HG03457 (cell line): ENCODE data around the gene ARHGAP20.

Experiments
- ATAC-seq: cut with Tn5 transposase; IDR thresholded peaks from one replicate; pipeline ENCODE4 v1.9.1; 2021; ENCODE audit warnings: moderate number of reproducible peaks; ENCODE audit not compliant: unreplicated experiment

ARHGAP20 gene

DNA sequence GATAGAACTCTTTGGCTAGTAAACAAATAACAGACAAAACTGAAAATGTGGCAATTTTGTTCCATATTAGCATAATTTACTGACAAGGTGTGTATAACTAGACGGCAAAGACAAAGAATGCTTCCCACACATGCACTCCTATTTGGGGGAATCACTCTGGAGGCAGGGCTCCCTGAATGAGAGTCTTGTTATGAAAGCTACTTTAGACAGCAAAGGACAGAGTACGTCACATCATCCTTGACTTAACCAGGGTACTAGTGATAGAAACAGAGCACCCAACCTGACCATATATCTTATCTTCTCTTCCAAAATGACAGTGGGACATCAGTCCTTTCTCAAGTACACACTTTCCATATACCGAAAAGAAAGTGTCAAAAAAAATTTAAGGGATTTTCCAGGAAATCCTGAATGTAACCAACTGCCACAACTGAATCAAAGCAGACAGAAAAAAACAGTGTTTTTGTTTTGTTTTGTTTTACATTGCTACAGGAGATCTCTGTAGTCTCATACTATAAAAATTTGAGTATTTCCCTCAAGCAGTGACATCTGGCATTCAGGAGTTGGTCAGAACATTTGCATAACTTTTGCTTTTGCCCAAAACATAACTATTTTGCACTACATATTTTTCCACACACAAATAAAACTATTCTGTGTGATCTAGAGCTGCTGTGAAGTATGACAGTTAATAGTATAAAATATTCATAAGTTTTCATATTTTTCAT is 98.9 kb downstream of the ARHGAP20 start:
- ATAC-seq, result no peak

DNA sequence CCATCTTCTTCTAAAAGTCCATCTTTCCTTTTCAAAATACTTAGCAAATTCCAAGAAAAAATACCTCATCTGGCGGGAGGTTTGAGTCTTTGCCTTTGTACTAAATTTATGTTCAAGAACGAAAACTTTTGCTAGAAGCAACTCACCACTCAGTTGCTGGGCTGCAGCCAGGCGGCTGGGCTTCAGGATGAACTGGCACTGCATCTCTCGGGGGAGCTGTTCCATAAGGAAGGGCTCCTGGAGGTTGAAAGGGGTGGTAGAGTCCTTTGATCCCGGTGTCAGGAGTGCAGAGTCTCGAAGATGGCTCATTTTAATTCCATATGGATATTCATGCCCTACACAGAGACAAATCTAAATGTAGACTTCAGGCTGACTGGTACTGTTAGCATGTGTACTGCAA is 105.8 kb downstream of the ARHGAP20 start:
- ATAC-seq, result no peak

DNA sequence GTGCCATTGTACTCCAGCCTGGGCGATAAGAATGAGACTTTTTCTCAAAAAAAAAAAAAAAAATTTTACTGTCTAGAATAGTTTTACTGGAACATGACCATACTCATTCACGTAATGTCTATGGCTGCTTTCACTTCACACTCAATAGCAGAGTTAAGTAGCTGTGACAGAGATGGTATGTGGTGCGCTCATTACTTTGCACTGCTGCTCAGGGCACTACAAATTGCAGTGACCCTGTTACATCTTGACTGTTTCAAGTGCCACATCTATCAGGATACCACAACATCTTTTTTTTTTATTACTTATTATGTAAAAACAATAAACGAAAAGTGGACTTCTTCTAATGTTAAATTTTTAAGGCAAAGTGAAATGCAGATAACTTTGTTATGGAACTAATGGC is 110.3 kb downstream of the ARHGAP20 start:
- ATAC-seq, result no peak

DNA sequence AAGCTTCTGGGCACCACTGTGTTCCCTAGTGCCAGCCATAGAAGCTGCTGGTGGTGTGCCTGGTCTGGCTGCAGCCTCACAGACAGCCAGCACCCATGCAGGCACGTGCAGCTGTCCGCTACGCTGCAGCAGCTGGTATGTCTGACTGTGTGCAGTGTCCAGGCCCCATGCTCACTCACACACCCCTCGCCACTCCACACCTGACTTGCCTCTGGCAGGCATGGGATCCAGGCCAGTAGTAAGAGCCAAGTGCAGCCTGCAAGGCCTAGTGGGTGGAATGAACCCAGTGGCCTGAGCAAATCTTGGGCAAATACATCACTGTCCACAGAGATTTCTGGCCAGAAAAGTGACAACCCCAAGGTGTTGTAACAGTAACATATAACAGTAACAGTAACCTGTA is 111.9 kb downstream of the ARHGAP20 start:
- ATAC-seq, result no peak

DNA sequence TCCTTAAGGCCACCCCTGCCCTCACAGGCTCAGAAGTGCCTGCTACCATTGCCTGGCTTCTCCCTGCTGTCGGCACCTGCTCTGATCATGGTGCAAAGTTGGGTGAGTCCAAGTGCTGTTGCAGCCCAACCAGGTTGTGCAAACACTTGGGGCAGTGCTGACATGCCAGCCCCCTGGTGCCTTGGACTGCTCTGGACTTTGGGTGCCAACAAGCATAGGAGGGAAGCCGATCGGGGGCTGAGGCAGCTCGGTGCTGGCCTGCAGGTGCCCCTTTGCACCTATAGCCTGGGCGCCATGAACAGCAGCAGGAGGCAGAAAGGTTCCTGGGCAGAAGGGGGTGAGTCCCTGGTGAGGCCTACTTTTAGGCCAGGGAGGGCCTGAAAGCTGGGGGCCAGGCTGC is 113.0 kb downstream of the ARHGAP20 start:
- ATAC-seq, result no peak

DNA sequence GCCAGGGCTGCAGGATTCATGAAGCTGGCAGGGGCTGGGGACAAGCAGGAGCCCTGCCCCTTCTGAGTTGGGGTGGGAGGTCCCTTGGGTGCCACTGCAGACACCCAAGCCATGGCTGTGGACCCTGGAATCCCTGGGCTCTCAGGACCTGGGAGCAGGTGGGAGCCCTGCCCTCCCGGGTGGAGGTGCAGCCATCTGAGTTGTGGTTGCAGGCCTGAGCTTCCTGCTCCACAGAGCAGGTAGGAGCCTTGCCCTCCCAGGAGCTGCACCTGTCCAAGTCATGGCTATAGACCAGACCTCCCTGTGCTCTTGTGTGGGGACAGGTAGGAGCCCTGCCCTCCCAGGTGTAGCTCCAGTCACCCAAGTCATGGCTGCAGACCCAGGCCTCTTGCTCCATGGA is 113.5 kb downstream of the ARHGAP20 start:
- ATAC-seq, result no peak

DNA sequence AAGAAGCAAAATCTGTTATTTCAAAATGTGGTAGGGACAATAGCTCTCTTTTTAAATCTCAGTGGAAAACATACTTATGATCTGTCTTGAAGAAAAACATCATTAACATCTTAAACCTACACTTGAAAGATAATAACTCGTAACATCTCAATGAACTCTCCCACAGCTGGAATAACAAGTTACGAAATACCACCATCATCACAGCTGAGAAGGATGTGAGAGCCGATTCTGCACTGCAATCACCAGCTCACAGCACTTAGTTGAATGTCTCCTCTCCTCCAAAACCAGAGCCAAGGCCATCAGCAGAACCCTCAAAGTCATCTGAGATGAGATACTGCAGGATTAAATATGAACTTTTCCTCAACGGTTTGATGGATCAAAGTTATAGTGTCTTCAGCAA is 124.3 kb downstream of the ARHGAP20 start:
- no peak for ATAC-seq

DNA sequence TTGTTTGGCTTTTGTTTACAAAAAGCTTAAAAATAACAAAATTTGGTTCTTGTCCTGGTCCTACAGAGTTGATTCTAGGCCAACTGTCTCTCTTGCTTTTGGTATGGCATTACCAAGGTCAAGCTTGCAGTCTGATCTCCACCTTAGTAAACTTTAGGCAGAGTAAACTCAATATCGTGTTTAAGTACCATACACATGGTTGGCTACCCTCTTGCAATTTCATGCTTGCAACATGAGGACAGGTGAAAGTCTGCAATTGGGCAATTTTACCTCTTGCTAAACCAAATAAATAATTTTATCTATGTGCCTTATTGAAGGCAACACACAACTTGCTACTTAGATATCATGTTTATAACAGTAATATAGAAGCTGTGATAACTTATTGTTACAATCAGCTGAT is 125.1 kb downstream of the ARHGAP20 start:
- no peak for ATAC-seq

DNA sequence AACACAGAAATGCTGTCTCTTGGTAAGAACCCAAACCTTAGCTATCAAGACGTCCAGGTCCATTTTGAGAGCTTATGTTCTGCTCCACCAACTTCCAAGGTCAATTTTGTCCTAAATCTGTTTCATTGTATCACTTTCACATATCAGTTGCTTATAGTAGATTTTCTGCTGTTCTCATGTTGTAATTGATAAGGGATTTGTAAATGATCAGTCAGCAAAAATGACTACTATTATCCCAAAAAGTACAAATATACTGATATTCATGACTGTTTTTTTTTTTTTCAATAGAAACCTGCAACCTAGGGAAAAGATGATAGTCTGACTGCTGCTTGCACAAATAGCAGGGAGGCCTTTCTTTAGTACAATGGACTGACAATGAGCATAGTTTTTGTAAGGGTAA is 128.1 kb downstream of the ARHGAP20 start:
- no peak for ATAC-seq

DNA sequence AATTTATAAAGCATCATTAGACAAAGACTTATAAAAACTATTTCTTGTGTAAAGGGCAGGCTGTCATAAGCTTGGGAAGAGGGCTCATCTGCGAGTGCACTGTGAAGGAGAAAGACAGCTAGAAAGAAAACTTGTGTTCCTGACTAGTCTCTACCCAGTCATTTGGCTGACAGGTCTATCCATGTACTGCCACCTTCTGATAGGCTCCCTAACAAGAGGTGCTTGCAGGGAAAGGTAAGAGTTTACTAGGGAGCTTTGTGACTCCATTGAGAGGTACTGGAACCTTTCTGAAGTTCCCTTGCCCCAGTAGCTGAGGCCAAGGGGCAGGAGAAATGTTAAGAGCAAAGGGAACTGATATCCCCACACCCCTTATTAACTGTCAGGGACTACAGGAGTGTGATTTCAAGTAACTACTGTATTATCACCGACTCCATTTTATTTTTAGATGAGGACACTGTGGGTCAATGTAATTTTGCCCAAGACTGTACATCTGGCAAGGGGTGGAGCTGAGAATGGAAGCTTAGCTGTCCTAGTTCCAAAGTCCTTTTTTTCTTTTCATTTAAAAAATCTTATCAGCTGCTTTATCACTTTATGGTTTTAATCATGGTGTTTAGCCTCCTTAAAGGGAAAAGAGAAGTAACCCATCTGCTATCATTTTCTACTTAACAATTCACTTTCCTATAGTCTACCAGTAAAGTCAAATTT is 129.4 kb downstream of the ARHGAP20 start:
- no peak for ATAC-seq

DNA sequence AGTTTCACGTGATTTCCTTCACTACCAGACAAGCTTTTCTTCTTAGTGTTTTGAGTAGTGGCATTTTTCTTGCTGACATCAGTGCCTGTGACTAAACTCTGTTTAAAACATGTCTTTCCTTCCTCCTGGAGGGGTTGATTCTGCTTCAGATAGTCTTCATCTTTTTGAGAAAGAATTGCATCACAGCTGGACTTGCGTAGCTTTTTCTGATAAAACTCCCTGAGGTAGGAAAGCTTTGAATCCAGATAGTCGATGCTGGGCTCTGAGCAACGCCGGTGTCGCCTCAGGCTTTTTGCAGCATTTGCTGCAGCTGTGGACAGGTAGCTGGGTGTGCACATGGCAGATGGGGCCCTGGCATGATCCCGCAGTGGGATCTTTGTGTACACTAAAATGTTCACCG is 131.7 kb downstream of the ARHGAP20 start:
- no peak for ATAC-seq

DNA sequence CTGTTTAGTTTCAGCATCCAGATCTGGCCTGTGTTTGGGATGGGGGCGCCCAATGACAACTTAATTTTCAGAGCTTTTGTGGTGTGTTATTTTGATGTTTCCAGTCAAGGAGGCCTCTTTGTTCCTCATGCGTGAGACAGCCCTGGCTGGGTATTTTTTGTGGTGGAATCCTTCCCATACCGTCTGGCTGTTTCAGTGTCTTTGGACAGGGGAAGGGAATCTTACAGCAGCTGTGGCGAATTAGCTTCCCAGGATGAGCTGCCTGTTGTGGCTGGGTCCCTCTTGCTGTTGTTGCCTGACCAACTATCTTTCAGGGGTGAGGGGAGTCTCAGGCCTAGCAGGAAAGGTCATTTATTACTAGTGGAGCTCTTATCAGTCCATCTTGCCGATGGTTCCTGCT is 138.8 kb downstream of the ARHGAP20 start:
- ATAC-seq, result no peak

DNA sequence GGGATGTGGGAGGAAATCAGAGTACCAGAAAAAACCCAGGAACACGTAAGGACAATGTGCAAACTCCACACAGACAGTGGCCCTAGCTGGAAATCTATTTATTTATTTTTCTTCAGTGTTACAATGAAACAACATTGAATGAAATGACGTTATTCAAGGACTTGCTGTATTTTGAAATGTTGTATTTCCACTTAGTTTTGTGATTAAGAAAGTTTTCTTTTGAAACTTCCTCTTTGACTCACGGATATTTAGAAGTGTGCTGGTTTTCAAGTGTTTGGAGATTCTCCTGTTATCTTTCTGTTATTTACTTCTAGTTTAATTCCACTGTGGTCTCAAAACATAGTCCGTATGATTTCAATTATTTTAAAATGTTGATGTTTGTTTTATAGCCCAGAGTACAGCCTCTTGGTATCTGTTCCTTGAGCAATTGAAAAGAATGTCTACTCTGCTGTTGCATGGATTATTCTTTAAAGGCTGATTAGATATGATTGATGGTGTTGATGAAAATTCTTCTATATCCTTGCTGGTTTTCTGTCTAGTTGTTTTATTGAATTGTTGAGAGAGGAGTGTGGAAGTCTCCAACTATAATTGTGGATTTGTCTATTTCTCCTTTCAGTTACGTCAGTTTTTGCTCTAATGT is 141.0 kb downstream of the ARHGAP20 start:
- ATAC-seq, result no peak

DNA sequence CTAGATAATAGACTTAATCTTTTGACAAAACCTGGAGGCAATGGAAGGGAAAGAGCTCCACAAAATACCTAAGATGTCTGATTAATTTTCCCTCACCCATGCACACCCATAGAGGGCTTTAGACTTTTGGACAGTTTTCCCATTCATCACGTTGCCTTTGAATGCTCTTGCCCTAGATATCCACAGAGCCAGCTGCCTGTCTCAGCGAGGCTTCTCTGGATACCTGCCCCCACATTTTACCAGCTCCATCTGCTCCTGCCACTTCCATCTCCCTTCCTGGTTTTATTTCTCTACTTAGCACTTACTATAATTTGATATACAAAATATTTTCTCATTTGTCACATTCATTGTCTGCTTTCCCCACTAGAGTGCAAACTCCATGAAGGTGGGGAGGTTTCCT is 145.7 kb downstream of the ARHGAP20 start:
- ATAC-seq, result no peak

DNA sequence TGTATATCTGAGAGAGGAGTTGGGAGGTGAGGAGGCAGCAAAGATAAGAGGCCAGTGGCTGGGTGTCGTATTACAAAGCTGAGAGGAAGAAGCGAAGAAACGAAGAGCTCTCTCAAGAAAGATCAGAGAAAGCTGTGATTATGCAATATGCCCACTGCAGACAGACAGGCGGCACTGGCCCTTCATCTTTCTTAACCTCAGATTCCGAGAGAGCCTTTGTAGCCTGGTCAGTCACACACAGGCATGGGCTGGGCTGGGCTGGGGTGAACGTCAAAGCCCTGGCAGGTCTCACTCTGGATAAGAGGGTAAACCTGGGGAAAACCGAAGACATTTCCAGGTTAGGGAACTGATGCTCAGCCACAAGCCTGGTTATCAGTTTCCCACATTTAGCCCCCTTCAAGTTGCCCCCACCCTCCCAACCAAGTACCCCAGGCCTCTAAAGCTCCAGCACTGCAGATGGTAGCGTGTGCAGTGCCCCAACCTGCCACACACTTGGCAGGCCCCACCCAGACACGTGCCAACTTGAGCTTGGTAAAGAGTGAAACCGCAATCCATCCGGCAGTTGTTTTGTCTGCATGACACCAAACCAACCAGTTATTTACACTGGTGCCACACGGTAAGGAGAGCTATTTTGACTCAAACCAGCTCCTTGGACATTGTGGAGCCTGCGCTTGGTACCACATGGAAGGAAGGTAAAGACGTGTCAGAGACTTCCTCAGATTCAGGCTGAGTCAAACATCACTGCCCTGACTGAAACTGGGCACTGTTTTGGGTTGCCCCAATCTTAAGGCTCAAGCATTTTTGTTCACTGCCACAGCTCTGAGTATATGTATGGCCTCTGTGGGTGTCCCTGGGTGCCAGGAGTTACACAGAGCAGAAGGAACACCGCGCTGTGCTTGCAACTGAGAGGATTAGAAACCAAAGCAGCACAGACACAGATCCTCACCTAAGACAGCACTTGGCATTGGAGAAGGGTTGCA is 146.6 kb downstream of the ARHGAP20 start:
- ATAC-seq, result no peak

DNA sequence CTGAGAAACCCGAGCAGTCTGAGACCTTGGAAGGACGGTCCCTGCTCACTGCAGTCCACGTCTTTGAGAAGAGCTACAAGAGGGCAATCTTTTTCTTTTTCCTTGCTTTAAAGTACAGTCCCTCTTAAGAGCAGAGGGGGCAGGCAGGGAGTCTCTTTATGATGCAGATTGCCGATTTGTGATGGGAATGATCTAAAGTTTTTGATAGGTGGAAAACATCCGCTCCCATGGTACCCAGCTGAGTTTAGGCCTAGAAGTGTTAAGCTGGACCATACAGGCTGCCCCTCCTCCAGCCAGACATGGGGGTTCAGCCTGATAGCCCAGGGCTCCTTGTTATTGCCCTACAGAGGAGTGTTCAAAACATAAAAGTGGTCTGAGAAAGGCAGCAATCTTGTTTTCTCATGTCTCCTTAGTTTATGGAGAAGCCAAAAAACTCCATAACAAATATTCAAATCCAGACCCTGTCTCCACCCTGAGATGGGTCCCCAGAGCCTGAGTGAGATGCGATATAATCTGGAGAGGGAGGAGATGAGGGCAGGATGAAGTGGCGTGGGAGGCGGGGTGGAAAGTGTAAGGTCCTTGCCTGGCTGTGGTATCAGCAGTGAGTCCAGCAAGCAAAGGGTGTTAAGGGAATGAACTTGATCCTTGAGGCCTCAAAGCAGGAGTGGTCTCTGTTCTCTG is 147.4 kb downstream of the ARHGAP20 start:
- no peak for ATAC-seq

DNA sequence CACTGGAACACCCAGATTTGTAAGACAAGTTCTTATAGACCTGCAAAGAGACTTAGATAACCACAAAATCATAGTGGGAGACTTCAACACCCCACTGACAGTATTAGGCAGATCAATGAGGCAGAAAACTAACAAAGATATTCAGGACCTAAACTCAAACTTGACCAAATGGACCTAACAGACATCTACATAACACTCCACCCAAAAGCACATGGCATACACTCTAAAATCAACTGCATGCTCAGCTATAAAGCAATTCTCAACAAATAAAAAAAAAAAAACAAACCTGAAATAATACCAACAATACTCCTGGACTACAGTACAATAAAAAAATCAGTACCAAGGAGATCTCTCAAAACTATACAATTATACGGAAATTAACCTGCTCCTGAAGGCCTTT is 167.5 kb downstream of the ARHGAP20 start:
- ATAC-seq, result no peak

DNA sequence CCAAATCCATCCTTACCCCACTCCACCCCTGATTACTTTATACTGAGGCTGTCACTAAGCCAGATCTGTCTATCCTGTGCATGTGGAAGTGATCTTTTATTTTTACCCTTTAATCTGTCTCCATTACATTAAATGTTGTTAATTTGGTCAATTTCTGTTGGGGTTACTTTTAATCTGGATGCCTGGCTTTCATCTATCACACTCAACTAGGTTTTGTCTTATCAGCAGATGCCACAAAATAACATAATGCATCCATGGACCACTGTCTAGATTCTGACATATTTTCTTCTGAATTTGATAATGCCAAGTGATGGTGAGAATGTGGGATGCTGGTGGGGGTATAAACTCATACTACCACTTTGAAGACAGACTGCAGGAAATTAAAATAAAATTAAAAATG is 174.1 kb downstream of the ARHGAP20 start:
- ATAC-seq, result no peak

DNA sequence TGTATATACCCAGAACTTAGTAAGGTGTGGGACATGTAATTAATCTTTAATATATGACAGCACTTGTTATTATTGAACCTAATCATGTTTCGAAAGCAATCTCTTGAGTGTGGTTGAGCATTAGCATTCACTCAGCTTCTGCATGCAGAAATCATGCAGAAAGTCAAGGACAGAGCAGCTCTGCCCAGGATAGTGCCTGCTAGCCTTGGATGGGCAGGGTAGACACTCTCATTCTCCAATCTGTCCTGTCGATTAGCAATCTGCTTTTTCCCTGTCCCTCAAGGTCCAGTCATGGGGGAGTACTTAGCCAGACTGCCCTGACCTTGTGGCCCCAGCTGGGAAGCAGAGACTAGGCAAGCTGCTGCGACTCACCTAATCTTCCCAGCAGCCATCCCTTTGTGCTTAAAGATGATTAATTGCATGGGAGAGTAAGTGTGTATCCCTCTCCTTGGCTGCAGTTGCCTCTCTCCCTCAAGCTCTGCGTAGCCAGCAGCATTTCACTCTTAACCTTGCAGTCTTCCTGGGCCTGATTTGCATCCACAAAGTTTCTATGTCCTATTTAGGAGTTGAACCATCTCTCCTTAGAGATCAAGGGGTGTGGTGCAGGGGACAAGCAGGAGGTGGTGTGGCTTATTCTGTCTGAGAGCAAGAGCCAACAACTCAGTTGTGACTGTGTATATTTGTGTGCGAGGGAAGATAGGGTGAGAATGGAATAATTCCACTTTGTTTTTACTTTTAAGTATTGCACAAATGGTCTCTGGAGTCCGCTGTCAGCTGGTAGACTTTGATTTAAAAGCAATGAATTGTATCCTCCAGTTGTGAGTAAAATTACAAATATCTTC is 181.1 kb downstream of the ARHGAP20 start:
- no peak for ATAC-seq

DNA sequence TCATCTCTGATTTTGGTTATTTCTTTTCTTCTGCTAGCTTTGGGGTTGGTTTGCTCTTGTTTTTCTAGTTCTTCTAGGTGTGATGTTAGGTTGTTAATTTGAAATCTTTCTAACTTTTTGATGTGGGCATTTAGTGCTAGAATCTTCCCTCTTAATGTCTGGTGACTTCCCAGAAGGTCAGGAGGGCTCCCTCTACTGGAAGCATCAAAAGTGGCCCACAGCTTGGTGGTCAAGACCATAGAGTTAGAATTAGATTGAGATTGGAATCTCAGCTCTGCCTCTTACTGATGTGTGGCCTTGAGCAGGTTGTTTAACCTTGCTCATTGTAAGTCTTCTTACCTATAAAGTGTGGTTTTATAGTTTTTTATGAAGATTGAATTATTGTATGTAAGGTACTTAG is 183.2 kb downstream of the ARHGAP20 start:
- no peak for ATAC-seq
